GM21528 (cell line): ENCODE data around the gene FAM117B.
"Not testable (repeated sequence)": the region's sequence is repeated elsewhere in the genome, so short reads cannot be mapped to it uniquely, and the experiment has no call there.

Source experiments
- ATAC-seq: cut with Tn5 transposase; IDR thresholded peaks from one replicate; pipeline ENCODE4 v1.9.1; 2021; ENCODE audit warnings: mild to moderate bottlenecking, moderate library complexity; ENCODE audit not compliant: unreplicated experiment, low FRiP score

Gene FAM117B

GRCh38 chr2:202805911-202806310, 171.1 kb downstream of the FAM117B start:
- not testable (repeated sequence) for ATAC-seq

GRCh38 chr2:202807431-202808138, 172.8 kb downstream of the FAM117B start:
- ATAC-seq = not testable (repeated sequence)

GRCh38 chr2:202808754-202809153, 174.0 kb downstream of the FAM117B start:
- ATAC-seq = no peak

DNA sequence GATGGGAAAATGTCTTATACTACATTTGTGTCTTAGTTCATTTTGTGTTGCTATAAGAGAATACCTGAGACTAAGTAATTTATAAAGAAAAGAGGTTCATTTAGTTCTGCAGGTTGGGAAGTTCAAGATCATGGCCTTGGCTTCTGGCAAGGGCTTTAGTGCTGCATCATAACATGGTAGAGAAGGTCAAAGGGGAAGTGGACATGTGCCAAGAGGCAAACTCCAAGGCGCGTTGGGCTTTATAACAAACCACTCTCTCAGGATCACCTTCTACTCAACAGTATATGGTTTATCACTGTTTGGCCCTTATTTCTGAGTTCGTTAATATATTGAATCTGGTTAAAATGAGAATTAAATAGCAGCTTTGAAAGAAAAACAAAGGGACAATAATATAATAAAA, 178.6 kb downstream of the FAM117B start:
- ATAC-seq = no peak

GRCh38 chr2:202814226-202814625, 179.5 kb downstream of the FAM117B start:
- ATAC-seq = no peak

DNA sequence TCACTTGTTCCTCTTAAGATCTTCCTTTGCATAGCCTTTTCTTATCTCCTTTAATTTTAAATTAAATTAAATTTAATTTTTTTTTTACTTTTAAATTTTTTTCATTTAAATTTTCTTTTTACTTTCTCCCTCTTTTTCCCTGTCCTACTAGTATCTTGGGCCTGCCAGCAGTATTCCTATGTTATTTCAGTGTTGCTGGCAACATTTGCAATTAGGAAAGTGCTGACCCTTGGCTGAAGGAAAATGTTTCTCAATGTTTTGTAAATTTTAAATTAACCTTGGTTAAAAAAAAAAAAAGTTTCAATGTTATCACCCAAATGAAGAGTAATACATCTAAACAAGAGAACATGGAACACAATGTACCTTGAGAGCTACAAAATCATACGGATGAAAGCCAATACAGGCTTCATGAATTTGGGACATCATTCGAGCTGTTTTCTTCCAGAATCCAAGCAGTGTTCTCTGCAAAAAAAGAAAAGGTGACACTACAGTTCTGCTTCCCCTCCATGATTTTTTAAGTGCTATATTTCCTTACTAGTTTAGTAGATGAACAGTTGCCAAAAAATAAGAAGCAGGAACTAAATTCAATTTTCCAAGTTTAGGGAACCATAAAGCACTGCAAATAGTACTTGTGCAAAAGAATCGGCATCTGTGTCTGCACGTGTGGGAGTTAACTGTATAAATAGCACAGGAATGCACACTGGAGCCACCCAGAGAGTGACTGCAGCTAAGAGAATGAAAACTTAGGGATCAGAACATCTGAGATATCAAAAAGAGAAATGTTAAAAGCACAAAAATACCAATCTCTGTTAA, 181.0 kb downstream of the FAM117B start:
- ATAC-seq = no peak

DNA sequence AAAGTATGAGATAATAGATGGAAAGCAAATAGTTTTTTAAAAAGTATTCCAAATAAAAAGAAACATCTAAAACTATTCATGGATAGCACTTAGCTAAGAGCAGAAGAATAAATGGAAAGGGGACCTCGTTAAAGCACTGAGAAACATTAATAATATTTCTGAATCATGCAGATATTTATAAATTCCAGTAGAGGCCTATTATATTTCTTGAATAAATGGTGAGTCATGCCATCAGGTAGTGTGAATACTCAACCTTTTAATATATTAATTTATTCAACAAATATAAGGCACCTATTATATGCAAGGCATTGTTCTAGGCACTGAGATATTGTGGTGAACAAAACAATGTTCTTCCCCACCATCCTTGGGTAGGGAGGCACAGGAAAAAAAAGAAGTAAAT, 183.0 kb downstream of the FAM117B start:
- no peak for ATAC-seq

- no peak for ATAC-seq
Observed at GRCh38 chr2:202818321-202818720, 183.6 kb downstream of the FAM117B start.
